ENCODE data around the gene ALK.

Gene ALK

DNA sequence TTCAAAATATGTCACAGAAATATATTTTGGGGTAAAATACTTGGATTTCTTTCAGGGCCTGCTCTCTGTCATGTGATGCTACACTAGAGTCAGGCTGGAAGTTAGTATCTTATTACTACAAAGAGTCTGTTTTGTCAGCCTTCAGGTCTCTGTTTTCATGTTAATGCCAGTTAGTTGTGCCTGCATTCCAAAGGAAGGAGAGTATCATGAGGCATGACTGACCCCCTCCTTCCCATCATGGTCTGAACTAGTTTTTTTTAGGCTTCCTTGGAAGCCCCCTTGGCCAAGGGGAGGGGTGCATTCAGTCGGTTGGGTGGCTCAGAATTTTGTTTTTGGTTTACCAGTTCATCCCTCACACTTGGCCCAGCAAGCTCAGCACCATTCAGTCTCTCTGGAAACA lies 318.0 kb downstream of the ALK start:
- TF ChIP-seq, protein P1, sequence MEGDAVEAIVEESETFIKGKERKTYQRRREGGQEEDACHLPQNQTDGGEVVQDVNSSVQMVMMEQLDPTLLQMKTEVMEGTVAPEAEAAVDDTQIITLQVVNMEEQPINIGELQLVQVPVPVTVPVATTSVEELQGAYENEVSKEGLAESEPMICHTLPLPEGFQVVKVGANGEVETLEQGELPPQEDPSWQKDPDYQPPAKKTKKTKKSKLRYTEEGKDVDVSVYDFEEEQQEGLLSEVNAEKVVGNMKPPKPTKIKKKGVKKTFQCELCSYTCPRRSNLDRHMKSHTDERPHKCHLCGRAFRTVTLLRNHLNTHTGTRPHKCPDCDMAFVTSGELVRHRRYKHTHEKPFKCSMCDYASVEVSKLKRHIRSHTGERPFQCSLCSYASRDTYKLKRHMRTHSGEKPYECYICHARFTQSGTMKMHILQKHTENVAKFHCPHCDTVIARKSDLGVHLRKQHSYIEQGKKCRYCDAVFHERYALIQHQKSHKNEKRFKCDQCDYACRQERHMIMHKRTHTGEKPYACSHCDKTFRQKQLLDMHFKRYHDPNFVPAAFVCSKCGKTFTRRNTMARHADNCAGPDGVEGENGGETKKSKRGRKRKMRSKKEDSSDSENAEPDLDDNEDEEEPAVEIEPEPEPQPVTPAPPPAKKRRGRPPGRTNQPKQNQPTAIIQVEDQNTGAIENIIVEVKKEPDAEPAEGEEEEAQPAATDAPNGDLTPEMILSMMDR (IDR thresholded peaks at IDR 0.05; ENCODE audit: extremely low read depth, missing control alignments): no peak
- DNase-seq (ENCODE audit: low spot score): no peak

DNA sequence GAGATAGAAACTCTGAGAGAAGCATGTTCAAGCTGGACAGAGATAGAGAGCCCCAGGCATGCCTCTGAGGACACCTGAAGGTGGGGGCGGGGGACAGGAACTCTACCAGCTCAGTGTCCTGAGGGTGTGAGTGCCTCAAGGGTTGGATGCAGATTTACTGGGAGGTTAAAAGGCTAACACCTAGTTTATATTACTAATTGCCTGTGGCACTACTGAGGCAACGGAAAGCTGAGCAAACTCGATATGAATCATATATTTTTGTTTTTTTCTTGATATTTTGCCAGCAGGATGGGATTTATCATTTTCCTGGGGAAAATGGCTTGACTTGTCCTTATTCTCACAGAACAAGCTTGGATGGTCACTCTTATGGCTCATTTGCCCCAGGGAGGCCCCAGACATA lies 319.5 kb downstream of the ALK start:
- TF ChIP-seq, protein P1 (IDR thresholded peaks at IDR 0.05; ENCODE audit: extremely low read depth, missing control alignments): no peak
- no peak for DNase-seq (ENCODE audit: low spot score)

DNA sequence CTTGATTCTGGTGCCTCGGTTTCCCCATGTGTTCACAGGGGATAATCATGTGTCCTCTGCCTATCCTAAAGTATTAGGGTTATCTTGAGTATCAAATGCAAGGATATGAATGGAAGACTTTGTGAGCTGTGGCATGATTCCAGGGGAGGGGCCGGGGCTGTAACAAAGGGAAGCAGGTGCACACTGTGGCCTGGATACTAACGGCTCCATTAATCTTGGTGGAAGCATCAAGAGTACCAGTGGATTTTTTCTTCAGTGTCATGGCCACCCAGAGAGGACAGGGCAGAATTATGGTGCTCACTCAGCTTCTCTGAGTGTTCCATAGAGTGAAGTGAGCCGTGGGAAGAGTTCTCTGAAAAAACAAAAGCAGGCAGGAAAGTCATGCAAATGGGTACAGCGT lies 320.1 kb downstream of the ALK start:
- TF ChIP-seq, protein P1 (IDR thresholded peaks at IDR 0.05; ENCODE audit: extremely low read depth, missing control alignments): no peak
- DNase-seq (ENCODE audit: low spot score): no peak

DNA sequence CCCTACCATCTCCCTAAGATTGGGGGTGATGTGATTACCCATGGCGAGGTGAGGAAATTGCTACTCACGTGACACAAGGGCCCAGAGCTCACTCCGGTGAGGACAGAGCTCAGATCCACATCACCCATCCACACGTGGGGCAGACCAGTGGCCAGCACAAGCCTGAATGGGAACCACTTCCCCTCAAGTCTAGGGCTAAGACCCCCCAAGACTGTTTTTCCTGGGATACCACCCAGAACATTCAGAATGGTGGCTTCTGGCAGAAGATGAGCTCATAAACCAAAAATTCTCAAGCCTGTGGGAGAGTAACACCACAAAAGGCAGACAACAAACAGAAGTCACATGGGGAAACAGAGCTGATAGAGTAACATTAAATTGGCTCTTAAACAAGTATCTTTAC lies 321.4 kb downstream of the ALK start:
- TF ChIP-seq, protein P1 (IDR thresholded peaks at IDR 0.05; ENCODE audit: extremely low read depth, missing control alignments): no peak
- no peak for DNase-seq (ENCODE audit: low spot score)

DNA sequence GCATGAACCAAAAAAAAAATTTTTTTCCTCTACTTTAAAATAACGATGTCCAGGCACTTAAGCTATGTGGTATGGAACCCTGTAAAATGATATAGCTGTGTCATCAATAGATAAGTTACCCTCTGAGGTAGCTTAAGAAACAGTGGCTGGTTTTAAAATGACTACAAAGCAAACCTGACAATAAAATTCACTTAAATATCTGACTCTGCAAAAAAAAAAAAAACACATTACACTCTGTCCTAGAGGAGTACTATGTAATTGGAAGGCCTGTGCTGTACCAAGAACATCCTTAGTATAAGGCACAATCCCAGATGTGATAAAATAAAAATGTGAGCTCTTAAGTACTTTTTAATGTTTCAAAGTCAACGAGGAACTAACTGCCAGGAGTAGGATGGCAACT lies 322.4 kb downstream of the ALK start:
- TF ChIP-seq, protein P1 (IDR thresholded peaks at IDR 0.05; ENCODE audit: extremely low read depth, missing control alignments): no peak
- DNase-seq (ENCODE audit: low spot score): no peak

DNA sequence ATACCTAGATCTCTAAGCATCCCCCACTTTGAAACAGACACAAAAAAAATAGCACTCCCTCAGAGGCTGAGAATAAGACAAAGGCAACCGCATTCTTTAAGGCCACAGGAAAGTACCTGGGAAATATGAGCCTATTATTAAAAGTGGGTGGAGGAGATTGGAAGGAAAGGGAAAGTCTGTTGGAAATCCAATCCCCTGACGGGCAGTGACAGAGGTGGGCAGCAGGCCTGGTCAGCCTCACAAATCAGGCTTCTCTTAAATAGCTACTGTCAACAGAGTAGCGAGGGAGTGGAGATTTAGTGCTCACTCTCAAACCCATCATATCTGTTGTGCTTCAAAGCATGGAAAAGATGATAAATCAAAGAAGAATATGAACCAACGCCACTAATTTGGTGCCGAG lies 324.4 kb downstream of the ALK start:
- no peak for DNase-seq (ENCODE audit: low spot score)
- TF ChIP-seq, protein P1 (IDR thresholded peaks at IDR 0.05; ENCODE audit: extremely low read depth, missing control alignments): no peak

DNA sequence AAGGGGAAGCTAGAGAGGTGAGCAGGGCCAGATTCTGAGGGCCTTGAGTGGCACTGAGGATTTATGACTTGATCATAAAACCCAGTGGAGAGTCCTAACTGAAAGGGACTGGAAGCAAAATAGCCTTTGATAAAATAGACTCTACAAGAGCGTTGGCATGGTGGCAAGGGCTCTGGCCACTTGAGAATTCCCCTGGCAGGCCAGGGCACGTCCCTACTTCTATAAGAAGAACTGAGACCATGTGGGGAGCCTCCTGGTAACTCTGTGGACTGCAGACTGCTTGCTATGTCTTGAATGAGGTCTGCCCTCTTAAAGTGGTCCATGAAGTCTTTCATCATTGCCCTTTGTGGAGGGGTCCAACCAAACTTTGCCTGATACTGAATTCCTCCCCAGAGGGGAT lies 324.8 kb downstream of the ALK start:
- no peak for DNase-seq (ENCODE audit: low spot score)
- TF ChIP-seq, protein P1 (IDR thresholded peaks at IDR 0.05; ENCODE audit: extremely low read depth, missing control alignments): no peak

Data from GM20000 (cell line).